Stimulated activated CD4-positive, alpha-beta T cell treated with anti-CD3 and anti-CD28 coated beads, Interleukin-15, amount 100 ng/mL, for 1 hour (primary cell): ENCODE measurements around the gene PLEKHG2.

Experiments
- DNase-seq, 2 donors: peaks; one replicate each; pipeline ENCODE4 v3.0.0-alpha.2; 2020; ENCODE audit warnings: low read depth in 1 of 2, low spot score in 1 of 2

PLEKHG2 gene

GRCh38 chr19:39473443-39473960 is 61.0 kb downstream of the PLEKHG2 start:
- no peak for DNase-seq

DNA sequence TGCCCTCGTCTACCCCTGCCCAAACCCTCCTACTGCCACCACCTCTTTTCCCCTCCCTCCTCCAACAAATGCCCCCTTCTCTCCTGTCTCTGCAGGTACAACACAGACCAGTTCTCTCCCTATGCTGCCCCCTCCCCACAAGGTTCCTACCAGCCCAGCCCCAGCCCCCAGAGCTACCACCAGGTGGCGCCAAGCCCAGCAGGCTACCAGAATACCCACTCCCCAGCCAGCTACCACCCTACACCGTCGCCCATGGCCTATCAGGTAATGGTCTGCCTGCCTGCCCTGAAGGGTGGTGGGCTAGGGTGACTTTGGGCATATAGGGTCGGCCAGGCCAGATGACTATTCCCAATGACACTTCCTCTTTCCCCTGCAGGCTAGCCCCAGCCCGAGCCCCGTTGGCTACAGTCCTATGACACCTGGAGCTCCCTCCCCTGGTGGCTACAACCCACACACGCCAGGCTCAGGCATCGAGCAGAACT is 61.7 kb downstream of the PLEKHG2 start:
- peak; percentile 56 to 68 for DNase-seq

GRCh38 chr19:39475748-39476147 is 63.3 kb downstream of the PLEKHG2 start:
- no peak for DNase-seq
